PC-3 (cell line): ENCODE measurements around the gene SACS. TPM values are rescaled to one million over a fixed set of nuclear protein-coding genes. Genes with fewer than 3 reads are reported as not detected.
A peak's percentile ranks its signal among the peaks of the same experiment; 100 is the strongest.

Experiments used
- ATAC-seq: fragments of 200-7000 bp; cut with Tn5 transposase; 2 replicates; pipeline ENCODE4 v1.9.1; 2020; ENCODE audit warnings: mild to moderate bottlenecking, moderate library complexity
- BruUV-seq: library from RNA; stranded (reverse); fragments of 400-500 nt; replicated peaks from 2 replicates; lab custom pipeline; 2021; lab: Mats Ljungman, UMichigan
- CTCF ChIA-PET: fragments of 300-600 bp; sonication (Branson Sonifier 250); formaldehyde crosslinking; loops from one replicate; lab custom pipeline; 2022; ENCODE audit warnings: antibody characterized with exemption; lab: Charles Lee
- POLR2A ChIA-PET: fragments of 300-600 bp; sonication (Branson Sonifier 250); formaldehyde crosslinking; loops from one replicate; lab custom pipeline; 2022; ENCODE audit warnings: antibody characterized with exemption; ENCODE audit not compliant: unreplicated experiment; lab: Charles Lee
- DNase-seq: peaks from one replicate; pipeline ENCODE4 v3.0.0-alpha.2; 2015
- H2AFZ ChIP-seq: fragments of 300-600 bp; sonication (generic); 2 replicates; pipeline ENCODE4 v1.6.0; 2016; ENCODE audit warnings: antibody characterized with exemption, low read length
- H3F3A ChIP-seq: fragments of 300-600 bp; sonication (generic); one replicate; pipeline ENCODE4 v1.6.0; 2017; ENCODE audit warnings: antibody characterized with exemption, low read length, control low read depth, mild to moderate bottlenecking; ENCODE audit not compliant: unreplicated experiment
- H3K27ac ChIP-seq: fragments of 300-600 bp; sonication (generic); 2 replicates; pipeline ENCODE4 v1.5.1; 2016; ENCODE audit warnings: mild to moderate bottlenecking, low read length
- H3K27me3 ChIP-seq: fragments of 300-600 bp; sonication (generic); 2 replicates; pipeline ENCODE4 v1.6.1; 2016; ENCODE audit warnings: low read length, mixed read lengths
- H3K36me3 ChIP-seq: fragments of 300-600 bp; sonication (generic); 2 replicates; pipeline ENCODE4 v1.6.1; 2016; ENCODE audit warnings: low read depth, mixed run types, low read length, mixed read lengths
- H3K4me1 ChIP-seq: fragments of 300-600 bp; sonication (generic); 2 replicates; pipeline ENCODE4 v1.5.1; 2016; ENCODE audit warnings: low read length; ENCODE audit not compliant: insufficient read depth
- H3K4me2 ChIP-seq: fragments of 300-600 bp; sonication (generic); 2 replicates; pipeline ENCODE4 v1.6.0; 2016; ENCODE audit warnings: low read length
- H3K4me3 ChIP-seq: fragments of 300-600 bp; sonication (generic); 2 replicates; pipeline ENCODE4 v1.5.1; 2016; ENCODE audit warnings: mild to moderate bottlenecking, low read length, mixed read lengths
- H3K79me2 ChIP-seq: fragments of 300-600 bp; sonication (generic); 2 replicates; pipeline ENCODE4 v1.6.1; 2017; ENCODE audit warnings: low read length, mixed read lengths
- H3K9ac ChIP-seq: fragments of 300-600 bp; sonication (generic); 2 replicates; pipeline ENCODE4 v1.6.0; 2016; ENCODE audit warnings: mild to moderate bottlenecking, low read length
- H3K9me2 ChIP-seq: fragments of 300-600 bp; sonication (generic); replicated peaks from 2 replicates; pipeline ENCODE4 v1.6.1; 2016; ENCODE audit warnings: mixed run types, low read length, mixed read lengths
- H3K9me3 ChIP-seq: fragments of 300-600 bp; sonication (generic); 2 replicates; pipeline ENCODE4 v1.6.1; 2016; ENCODE audit warnings: low read length, mixed read lengths
- H4K20me1 ChIP-seq: fragments of 300-600 bp; sonication (generic); 2 replicates; pipeline ENCODE4 v1.6.1; 2016; ENCODE audit warnings: low read length, mixed read lengths
- CTCF ChIP-seq: fragments of 300-600 bp; sonication (generic); conservative IDR thresholded peaks from 2 replicates; pipeline ENCODE4 v1.5.1; 2017; ENCODE audit warnings: antibody characterized with exemption, low read depth, mild to moderate bottlenecking, low read length
- EZH2 ChIP-seq: fragments of 300-600 bp; sonication (generic); IDR thresholded peaks from one replicate; pipeline ENCODE4 v1.6.1; 2017; ENCODE audit warnings: antibody characterized with exemption, mild to moderate bottlenecking, low read length; ENCODE audit not compliant: unreplicated experiment
- EZH2phosphoT487 ChIP-seq: fragments of 300-600 bp; sonication (generic); IDR thresholded peaks from 2 replicates; pipeline ENCODE4 v1.6.1; 2018; ENCODE audit warnings: mild to moderate bottlenecking, antibody characterized with exemption, low read length, borderline replicate concordance
- intact Hi-C: fragments of 100-400 bp; cut with micrococcal nuclease; formaldehyde crosslinking; loops from 2 replicates; pipeline ENCODE4 v1.9.0; 2023
- total RNA-seq: library from RNA; depleted of rRNA; stranded (reverse); fragments of >200 nt; gene quantifications from 2 replicates; pipeline ENCODE4 v1.2.3, GENCODE V29; 2014

SACS gene
- total RNA-seq, 1 experiment from 2014 or later, result 31.6 TPM

GRCh38 chr13:23292586-23292985 lies 140.9 kb downstream of the SACS start:
- ChIA-PET CTCF (no interaction called here), POLR2A (no interaction called here)
- Histone ChIP-seq H4K20me1 (no peaks in the 10 kb centered on the region), H3K4me1 (no peaks in the 10 kb centered on the region), H2AFZ (no peak overlapping the region), H3K27me3 (peaks cover 47% of the 10 kb centered on the region), H3K4me2 (no peak overlapping the region), H3K79me2 (no peaks in the 10 kb centered on the region), H3K4me3 (no peak overlapping the region), H3K9ac (no peak overlapping the region), H3F3A (no peaks in the 10 kb centered on the region), H3K27ac (no peak overlapping the region), H3K36me3 (no peaks in the 10 kb centered on the region), H3K9me2 (no peaks in the 10 kb centered on the region), H3K9me3 (no peaks in the 10 kb centered on the region)
- no peak for DNase-seq
- BruUV-seq, result no TSS peak
- no peak for ATAC-seq
- no peak for TF ChIP-seq CTCF
- no peak for TF ChIP-seq EZH2
- no peak for TF ChIP-seq EZH2phosphoT487
- intact Hi-C loops, result no loop called here

GRCh38 chr13:23289917-23290357 lies 143.6 kb downstream of the SACS start:
- Histone ChIP-seq H3K36me3 (no peaks in the 10 kb centered on the region), H3K79me2 (no peaks in the 10 kb centered on the region), H3K9ac (no peak overlapping the region), H3K4me2 (no peak overlapping the region), H3K9me2 (no peaks in the 10 kb centered on the region), H3K4me3 (no peak overlapping the region), H4K20me1 (no peaks in the 10 kb centered on the region), H3K27me3 (peaks cover 46% of the 10 kb centered on the region), H3F3A (no peaks in the 10 kb centered on the region), H3K27ac (no peak overlapping the region), H2AFZ (no peak overlapping the region), H3K9me3 (no peaks in the 10 kb centered on the region), H3K4me1 (no peaks in the 10 kb centered on the region)
- ATAC-seq (no peak), DNase-seq (peak; percentile 16)
- ChIA-PET POLR2A (no interaction called here), CTCF (no interaction called here)
- intact Hi-C loops, result no loop called here
- TF ChIP-seq EZH2 (no peak), CTCF (no peak), EZH2phosphoT487 (no peak)
- BruUV-seq, result no TSS peak

GRCh38 chr13:23288995-23289394 lies 144.5 kb downstream of the SACS start:
- no peak for ATAC-seq
- BruUV-seq, result no TSS peak

More at GRCh38 chr13:23288995-23289394, 144.5 kb downstream of the SACS start:
- no peaks in the 10 kb centered on the region for H3F3A ChIP-seq
- H3K4me2 ChIP-seq, result no peak overlapping the region
- no peak overlapping the region for H2AFZ ChIP-seq
- no peak overlapping the region for H3K4me3 ChIP-seq
- ChIA-PET CTCF (no interaction called here), POLR2A (no interaction called here)
- H3K27ac ChIP-seq, result no peak overlapping the region
- no peaks in the 10 kb centered on the region for H4K20me1 ChIP-seq
- intact Hi-C loops, result no loop called here
- H3K9me3 ChIP-seq, result no peaks in the 10 kb centered on the region
- no peak overlapping the region for H3K9ac ChIP-seq
- DNase-seq, result no peak
- H3K36me3 ChIP-seq, result no peaks in the 10 kb centered on the region
- no peaks in the 10 kb centered on the region for H3K79me2 ChIP-seq
- peaks cover 39% of the 10 kb centered on the region for H3K27me3 ChIP-seq
- H3K9me2 ChIP-seq, result no peaks in the 10 kb centered on the region
- H3K4me1 ChIP-seq, result no peaks in the 10 kb centered on the region
- TF ChIP-seq EZH2 (no peak), CTCF (no peak), EZH2phosphoT487 (no peak)
